ENCODE measurements around the gene STAT4.

The STAT4 gene

DNA sequence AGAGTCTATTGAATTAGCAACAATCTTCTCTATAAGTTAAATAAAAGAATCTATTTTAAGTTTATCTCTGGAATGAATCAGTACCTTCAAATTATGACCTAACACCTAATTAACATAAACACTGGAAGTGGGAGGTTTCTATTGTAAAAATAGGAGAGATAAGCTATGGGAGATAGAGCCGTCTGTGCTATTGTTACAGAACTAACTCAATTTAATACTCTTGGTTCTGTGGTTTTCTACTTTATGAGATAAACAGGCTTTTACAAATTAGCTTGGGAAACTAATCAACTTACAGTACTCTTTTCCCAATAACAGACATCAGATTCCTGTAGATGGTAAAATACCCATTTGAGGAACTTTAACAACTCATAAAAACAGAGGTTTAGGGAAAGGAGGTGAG is 111.2 kb downstream of the STAT4 start:
- DNase-seq, result no peak

DNA sequence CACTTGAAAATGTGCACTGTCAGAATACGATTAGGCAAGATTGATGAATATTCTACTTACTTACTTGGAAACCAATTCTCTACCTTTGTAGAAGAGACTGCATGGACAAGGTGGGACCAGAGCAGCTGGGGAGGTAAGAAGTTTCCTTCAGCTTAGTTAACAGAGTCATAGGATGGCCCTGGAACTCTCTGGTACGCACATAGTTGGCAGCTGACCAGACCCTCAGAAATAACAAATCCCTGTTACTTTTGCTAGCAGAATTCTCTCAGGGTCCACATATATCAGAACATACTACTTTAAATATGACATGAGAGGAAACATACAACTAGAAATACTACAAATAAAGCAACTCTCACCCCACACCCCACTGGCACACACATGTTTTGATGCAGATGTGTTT is 112.1 kb downstream of the STAT4 start:
- DNase-seq, result no peak

DNA sequence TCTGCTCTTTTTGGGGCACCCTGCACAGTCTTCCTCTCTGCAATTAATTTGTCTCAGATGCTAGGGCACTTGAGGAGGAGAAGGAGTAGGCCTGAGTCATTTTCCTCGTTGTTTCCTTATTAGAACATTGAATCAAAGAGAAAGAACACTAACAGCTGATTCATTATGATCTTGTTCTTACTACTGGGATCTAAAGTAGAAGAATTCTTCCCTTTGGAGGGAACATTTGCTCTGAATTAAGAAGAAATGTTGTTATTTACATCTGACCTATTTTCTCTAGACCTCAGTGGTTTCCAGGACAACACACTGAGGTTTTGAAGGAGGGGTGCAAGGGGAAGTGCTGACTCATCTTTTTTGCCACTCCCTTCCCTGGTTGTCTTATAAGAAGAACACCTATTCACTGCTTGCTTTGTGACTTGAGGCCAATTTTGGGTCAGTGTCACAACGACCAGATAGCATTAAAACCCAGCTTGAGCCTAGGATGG is 112.5 kb downstream of the STAT4 start:
- no peak for DNase-seq

DNA sequence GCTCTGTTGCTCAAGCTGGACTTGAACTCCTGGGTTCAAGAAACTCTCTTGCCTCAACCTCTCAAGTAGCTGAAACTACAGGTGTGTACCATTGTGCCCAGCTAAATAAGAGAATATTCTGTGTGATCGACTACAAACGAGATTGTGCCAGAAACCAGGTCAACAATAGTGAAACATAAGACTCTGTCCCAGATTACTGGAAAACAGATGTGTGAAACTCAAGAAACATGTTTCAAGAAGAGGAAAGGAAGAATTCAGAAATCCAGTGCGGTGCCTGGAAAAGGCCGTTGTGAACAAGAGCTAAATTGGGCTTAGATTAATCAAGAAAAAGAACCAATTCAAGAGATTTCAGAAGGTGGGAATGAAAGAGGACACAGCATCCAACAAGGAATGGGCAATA is 113.4 kb downstream of the STAT4 start:
- DNase-seq, result no peak

DNA sequence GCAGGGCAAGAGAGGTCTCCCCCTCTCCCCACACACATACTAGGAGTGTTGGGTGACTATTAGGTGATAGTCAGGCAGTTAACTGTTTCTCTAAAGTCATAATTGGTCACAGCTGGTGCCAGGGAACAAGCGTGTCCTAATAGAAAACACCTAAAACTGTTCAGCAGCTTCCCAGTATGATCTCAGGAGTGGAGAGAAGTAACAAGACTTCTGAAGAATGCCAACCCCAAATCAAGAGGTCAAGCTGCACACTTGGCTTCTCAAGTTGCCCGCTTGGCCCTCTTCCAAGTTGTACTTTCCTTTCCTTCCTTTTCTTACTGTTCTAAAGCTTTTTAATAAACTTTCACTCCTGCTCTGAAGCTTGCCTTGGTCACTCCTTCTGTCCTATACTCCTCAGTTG is 114.4 kb downstream of the STAT4 start:
- DNase-seq, result no peak

DNA sequence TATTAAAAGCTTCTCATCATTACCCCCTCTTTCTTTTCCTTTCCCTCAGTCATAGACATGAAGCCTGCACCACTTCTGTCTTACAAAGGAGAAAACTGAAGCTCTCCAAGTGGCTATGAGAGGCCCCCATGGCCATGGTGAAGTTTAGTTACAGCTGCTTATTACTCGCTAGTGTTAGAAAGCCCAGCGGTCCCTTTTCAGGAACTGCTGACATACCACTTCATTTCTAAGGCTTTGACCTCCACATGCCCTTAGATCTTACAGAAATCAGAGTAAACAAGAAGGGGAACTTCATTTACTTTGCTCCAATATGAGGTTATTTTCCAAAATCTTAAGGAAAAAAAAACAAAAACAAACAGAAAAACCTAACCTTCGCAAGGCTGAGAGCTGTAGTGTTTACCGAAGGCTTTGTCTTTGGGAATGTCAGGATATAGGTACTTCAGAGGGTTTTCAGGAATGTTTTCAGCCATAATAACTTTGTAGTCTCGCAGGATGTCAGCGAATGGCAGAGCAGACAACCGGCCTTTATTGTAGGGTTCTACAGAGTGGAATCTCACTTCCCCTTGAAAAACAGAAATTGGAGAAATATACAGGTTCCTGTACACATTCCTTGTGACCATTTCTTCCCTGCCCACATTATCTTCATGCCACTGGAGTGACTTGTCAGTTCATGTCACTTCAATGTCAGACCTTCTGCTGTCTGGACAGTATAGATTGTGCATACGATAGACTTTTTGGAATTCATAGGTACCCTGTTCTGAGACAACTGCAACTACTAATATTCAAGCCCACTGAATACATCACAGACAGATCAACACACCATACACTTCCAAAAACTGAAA is 118.0 kb downstream of the STAT4 start:
- no peak for DNase-seq

DNA sequence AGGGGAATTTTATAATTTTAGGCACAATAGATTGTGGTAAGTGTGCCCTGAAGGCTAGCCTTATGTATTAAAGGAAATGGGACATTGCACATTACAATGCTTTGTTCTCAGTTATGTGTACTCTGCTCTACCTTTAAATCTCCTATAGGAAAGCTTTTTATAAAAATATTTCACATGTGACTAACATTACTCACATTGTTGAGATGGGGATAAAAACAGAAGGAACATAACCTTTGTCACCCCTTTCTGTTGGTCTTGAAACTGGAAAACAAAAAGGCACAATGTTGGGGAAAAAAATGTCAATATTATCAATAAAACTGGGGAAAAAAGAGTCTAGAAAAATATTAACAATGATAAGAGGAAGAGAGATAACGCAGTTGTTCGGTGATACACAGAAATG is 119.5 kb downstream of the STAT4 start:
- no peak for DNase-seq

DNA sequence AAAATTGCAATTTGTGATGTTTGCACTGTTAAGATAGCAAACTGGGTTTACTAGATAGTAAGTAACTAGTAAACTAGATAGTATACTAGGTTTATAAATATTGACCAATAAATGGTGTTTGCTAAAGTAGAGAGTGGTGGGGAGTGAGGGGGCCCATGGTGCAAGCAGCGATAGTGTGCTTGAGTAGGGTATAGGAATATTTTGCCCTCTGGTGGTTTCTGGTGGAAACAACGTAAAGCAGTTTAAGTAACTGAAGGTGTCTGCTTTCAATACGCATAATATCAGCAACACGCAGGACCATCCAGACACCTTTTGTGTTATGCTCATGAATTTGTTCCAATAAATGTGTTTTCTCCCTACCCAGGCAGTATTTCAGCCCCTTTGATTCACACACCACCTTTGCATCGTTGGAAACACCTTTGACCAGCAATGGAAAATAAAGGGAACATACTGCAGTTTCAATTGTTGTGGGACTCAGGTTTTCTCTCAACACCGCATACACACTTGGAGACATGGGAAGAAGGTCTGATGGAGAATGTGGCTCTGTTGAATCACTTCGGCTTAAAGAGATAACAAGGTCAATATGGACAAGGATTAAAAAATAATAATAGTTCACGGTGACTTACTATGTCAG is 120.2 kb downstream of the STAT4 start:
- peak; percentile 41 for DNase-seq

DNA sequence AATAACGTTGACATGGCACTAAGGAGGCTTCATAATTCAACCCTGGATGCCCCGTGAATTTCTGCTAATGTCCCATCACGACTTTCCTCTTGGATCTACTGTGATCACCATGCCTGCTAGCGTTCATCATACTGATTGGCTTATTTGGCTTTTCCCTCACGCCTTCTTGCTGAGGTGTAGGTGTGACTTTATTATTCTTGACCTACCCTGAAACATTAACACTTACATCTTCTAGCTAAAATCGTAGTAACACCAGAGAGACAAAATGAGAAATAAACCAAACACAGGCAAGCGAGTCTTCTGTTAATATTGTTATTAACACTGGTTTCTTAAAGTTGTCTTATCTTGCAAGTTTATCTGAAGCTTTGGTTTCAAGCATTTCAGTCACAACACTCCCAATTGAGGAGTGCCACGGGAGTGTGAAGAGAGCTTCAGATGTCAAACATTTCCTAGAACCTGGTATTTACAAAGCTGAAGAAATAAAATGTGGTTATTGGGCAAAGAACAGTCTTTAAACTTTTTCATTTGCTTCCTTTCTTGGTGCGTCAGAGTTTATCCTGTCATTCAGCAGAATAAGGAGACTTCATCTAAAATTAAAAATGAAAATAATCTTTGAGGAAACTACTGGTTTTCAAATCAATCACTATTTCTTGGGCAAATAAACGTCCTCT is 121.4 kb downstream of the STAT4 start:
- no peak for DNase-seq

DNA sequence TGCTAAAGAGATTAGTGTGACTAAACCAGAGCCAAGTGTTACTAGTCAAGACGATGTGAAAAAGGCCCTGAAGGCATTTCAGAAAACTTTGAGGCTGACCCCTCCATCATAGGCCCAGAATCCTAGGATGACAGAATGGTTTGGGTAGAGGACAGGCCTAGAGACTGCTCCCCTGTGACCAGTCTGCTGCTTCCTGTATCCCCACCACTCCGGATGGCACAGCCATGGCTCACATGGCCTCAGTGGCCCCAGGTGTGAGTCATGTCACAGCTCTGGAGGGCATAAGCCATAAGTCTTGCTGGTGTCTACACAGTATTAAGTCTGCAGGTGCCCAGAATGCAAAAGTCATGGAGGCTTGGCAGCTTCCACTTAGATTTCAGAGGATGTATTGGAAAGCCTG is 124.4 kb downstream of the STAT4 start:
- no peak for DNase-seq

DNA sequence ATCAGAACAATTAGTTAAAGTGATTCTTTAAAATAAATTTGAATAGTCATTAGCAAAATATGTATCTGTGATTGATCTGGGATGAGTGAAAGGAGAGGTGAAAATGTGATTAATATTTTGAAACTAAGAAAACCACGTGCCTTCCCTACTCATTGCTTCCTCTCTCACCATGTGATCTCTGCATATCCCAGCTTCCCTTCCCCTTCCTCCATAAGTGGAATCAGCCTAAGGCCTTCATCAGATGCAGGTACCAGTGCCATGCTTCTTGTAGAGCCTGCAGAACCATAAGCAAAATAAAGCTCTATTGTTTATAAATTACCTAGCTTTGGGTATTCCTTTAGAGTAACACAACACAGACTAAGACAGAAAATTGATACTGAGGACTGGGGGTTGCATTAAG is 125.7 kb downstream of the STAT4 start:
- no peak for DNase-seq

DNA sequence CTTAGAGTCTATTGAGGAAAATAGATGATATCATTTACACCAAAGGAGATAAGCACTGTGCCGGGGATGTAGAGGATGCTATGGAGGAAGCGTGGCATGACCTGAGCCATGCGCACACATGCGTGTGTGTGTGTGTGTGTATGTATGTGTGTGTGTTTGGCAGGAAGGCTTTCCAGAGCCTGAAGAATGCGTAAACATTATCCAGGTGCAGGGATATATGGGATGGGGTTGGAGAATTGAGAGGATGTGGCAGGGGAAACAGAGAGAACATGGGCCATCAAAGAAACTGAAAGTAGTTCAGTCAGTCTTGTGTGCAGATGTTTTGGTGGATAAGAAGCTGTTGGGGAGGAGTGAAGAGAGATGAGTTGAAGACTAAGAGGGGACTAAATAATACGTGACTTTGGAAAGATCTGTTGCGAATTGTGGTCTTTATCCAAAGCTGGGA is 127.5 kb downstream of the STAT4 start:
- DNase-seq, result no peak

DNA sequence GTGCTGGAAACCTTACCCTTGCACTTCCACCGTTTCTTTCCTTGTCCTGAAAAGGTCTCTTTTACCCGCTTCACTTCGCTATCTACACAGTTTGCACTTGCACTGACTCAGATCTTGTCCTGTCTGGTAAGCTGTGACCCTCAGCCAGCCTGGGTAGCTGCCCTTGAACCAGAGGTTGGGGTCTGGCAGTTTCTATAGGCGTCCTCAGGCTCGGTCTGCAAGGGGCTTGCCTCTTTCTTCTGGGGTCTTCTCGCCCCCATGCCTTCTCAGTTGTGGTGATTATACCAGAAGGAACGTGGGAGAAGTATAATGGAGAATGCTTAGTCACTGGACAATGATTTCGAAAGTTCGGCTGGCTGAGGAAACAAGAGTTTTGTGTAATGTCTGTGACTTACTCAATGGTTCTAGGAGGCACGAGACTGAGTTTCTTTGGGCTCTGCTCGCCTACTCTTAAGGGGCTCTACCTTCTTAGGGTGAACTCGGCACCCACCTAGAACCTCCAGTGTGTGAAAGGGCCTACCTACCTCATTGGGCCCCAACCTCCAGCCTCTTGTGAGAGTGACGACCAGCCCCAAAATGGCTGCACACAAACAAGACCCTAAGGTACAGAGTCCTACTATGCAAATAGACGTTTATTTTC is 129.9 kb downstream of the STAT4 start:
- DNase-seq, result no peak

DNA sequence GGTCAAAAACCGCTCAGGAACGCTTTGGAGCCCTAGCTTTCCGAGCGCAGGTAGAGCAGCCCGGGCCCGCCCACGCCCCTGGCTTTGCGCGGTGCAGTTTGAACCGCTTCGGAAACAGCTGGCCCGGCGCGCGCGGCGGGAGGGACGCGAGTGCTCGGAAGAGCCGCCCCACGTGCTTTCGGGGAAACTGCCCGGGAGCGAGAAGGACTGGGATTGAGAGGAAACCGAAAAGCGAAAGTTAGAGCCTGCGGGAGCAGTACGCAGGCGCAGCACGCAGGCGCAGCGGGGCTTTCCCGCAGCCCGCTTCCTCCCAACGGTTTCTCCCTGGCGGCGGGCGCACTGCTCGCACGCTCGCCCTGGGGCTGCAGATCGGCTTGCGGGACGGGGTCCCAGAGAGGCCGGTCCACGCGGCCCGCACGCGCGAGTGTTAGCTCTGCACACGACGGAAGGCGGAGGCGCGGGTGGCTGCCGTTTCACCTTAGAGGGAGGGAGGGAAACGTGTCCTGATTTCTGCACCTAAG is 130.5 kb downstream of the STAT4 start:
- DNase-seq, result peak; percentile 92

DNA sequence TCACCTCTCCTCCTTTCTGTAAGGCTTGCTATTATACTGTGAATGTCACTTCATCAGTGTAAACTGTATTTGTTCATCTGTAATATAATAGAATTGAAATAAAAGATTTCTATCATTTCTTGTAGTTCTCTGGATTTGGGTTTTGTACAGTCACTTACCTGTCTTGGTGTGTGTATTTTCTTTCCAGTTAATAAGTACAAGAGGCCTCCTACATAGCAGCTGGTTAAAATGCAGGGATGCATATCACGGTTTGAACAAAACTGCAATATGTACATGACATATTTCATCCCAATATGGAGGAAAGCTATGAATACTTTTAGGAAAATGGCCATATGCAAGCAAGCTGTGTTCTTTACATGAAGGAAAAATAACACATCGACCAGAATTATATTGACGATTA is 131.4 kb downstream of the STAT4 start:
- no peak for DNase-seq

DNA sequence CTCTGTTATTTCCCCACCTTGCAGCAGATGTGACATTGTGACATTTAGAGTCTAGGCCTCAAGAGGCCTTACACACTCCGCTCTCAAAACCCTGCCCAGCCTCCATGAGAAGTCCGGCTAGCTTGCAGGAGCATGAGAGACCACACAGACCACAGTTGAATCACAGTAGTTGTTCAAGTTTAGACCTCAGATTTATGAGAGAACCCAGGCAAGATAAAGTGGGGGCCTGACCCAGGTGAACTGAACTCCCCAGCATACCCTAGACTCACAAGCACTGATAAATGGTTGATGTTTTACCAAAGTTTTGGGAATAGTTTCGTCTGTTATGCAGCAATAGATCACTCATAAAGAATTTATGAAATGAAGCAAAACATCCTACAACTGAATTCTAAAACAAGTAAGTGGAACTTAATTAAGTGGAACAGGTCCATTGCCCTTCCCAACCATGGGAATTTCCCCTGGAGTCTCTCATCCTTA is 132.1 kb downstream of the STAT4 start:
- no peak for DNase-seq

DNA sequence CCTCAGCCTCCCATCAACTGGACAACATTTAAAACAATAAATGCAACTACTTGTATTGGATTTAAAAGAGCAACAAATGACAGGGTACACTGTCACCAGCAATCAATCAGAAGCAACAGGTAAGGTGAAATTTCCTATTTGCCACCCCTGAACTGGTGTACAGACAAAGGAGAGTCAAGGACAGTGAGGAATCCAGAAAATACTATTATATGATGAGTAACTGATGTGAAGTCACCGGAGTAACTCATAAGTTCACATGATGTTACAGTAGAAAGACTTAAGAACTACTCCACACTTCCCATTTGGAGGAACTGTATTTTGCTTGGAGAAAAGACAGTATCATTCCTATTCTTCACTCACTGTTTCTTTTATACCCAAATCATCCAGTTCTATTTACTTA is 132.7 kb downstream of the STAT4 start:
- DNase-seq, result no peak

DNA sequence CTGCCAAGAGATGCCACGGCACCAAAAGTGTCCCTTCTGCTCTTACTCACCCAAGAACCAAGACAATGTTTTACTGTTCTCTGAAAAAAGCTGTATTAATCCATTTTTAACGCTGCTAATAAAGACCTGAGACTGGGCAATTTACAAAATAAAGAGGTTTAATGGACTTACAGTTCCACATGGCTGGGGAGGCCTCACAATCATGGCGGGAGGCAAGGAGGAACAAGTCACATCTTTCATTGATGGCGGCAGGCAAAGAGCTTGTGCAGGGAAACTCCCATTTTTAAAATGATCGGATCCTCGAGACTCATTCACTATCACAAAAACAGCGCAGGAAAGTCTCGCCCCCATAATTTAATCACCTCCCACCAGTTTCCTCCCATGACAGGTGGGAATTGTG is 135.0 kb downstream of the STAT4 start:
- no peak for DNase-seq

DNA sequence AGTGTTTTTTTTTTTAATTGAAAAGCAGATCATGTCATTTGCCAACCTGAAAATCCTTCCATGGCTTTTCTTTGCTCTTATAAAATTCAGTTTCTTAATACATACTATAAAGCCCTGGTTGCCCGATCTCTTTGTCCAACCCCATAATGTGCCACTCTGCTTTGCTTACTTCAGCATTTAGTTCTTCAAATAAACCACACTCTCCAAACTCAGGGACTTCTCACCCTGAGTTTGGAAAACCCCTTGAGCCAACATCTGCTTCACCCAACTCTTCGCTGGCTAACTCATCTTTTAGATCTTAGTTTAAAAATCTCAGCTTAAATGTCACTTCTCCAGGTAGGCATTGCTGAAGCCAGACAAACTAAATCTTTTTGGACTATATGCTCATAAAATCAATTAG is 135.6 kb downstream of the STAT4 start:
- DNase-seq, result no peak

DNA sequence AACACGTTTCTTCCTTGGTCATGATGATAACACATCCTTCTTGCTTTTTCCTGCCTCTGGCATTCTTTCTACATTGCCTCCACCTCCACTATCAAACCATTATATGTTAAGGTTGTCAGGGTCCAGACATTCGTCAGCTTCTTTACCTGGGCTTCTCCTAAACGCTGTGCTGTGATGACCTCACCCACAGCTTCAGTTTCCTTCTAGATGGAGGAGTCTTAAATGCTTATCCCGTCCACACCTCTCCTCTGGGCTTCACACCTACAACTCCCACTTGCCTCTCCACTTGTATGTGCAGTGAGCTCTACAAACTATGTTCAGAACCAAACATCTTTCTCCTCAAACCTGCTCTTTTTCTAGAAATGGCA is 136.2 kb downstream of the STAT4 start:
- DNase-seq, result no peak

DNA sequence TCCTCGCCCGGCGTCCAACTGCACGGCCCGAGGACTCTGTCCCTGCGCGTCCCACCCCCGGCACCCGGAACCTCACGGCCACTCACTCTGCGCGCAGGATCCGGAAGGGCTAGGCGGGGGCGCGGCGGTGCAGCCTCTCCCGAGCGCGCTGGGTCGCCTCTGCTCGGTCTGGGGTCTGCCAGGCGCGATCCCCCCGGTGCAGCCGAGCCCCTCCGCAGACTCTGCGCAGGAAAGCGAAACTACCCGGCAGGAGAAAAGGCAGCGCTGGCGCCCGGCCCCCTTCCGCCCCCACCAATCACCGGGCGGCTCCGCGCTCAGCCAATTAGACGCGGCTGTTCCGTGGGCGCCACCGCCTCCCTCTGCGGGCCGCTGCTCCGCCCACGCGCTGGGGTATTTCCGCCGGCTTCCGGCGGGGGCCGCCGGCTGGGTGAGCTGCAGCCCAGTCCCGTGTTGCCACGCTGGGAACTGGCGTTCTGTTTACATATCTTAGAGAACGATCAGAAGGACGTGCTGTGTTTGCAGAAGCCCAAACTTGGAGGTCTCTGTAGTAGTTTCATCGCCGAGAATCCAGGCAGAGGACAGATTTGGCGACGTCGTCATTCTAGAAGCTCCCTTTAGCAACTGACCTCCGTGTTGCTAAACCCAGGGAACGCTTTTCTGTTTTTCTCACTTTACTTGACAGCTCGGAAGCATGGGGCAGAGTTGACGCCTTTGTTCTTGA is 136.7 kb downstream of the STAT4 start, which contains the start of gene STAT1:
Gene STAT1, minus strand, starts transcription at position 240 of the 721 bp plus-strand sequence. CDS start 4,168 bp downstream, outside the sequence.
- DNase-seq, result peak; percentile 85

DNA sequence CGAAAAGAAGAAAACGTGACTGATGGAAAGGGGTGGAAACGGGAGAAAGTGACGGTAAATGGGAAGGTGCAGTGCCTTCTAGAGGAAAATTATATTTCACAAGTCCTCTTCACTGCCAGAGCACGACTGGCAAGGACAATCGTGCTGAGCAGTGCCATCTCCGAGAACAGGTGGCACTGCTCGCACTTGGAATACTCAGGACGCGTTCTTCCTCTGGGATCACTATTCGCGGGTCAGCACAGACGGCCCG is 137.2 kb downstream of the STAT4 start:
- DNase-seq, result no peak

Measured in NCI-H1105 (cell line).